ENCODE results near the gene ZDHHC18.

ZDHHC18 gene

DNA sequence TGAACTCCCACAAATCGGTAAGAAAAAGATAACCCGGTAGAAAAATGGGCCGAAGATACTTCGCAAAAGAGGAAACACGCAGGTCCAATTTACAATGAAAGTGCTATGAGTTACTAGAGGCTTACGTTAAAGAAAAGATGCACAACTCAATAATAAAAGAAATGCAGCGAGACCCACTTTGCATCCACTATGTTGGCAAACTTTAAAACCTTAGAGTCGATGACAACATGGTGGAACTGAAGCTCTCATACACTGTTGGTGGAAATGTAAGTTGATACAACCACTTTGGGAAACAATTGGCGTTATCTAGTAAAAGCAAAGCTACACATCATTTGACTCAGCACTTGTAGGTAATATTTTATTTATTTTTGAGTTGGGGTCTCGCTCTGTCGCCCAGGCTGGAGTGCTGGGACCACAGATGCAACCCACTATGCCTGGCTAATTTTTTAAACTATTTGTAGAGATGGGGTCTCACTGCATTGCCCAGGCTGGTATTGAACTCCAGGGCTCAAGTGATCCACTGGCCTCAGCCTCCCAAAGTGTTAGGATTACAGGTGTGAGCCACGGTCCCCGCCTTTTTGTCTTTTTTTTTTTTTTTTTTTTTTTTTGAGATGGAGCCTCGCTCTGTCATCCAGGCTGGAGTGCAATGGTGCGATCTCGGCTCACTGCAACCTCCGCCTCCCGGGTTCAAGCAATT lies 74.5 kb downstream of the ZDHHC18 start:
- DNase-seq (ENCODE audit: low read depth) = no peak

Measured in stimulated activated CD8-positive, alpha-beta memory T cell treated with anti-CD3 and anti-CD28 coated beads, Interleukin-15, amount 100 ng/mL, for 1 hour (primary cell).